Femur (tissue), 1 donor: ENCODE results near the gene GSG1L2.

Experiments used
- DNase-seq: peaks from one replicate; pipeline ENCODE4 v3.0.0-alpha.2; 2017

GSG1L2 gene

GRCh38 chr17:9821921-9822320 is at the start of gene GSG1L2:
GSG1L2 (minus strand) TSS chr17:9822079; CDS start chr17:9822071, 8 bp downstream.
- DNase-seq, result no peak

DNA sequence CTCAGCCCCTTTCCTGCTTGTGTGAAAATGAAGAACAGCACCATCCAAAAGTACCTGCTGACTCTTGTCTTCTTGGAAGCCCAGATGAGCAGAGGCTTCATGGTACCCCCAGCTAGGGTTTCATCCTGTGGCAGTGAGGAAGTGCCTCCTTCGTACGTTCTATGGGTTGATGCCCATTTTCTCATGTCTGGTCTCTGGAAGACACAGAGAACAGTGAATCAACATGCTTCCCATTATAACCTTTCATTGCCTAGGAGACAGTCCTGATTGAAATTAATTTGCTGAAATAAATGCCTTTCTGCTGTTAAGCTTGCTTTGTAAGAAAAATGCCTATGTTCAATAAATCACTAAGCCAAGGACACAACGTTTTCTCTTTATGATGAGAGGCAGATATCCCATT is 46.7 kb upstream of the GSG1L2 start:
- DNase-seq, result no peak

DNA sequence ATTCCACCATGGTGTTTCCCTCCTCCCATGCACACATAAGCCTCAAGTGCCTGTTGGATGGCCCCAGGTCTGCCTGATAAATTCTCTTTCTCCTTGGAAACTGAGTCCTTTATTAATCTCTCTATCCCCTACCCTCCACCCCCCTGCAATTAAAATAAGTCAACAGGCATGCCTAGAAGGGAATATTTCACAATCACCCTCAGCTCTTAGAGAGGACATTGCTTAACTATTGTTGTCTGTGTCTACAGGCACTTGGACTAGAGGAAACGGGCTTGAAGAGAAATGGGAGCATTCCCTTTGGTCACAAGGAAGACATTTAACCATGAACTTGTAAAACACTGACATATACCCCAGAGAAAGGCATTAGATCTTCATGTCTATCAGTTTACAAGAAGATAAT is 43.7 kb upstream of the GSG1L2 start:
- DNase-seq, result no peak

DNA sequence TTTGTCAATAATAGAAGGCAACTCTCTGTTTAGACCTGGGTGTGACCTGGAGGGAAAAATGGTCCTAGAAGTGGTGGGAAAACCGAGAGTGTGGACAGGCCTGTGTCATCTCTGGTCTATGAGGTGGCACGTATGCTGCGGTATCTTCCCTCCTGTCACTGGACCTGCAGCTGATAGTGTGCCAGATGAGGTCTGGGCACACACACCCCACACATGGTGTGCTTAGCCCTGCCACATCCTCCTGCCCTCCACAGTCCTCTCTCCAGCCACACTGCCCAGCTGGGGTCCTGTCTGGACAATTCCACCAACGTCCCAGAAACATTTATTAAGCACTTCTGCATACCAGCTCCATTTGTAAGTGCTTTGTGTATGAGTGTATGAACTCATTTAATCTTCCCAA is 41.1 kb upstream of the GSG1L2 start:
- DNase-seq, result no peak

DNA sequence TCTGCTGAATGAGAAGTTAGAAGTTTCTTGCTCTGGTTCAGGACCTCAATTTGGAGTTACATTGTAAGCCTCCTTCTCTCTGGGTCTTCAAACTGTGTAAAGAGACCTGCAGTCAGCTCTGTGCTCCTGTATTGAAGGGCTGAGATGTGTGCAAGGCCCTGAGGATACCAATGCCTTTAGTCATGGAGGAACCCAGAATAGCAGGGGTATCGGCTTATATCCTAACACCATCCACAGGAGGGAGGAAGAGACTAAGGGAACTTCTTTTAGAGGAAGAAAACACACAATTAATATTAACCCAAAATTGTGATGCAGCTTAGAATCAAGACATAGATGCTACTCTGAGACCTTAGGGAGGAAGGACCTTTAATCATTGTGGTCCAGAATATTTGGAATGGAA is 40.3 kb upstream of the GSG1L2 start:
- no peak for DNase-seq

GRCh38 chr17:9860851-9861250 is 39.0 kb upstream of the GSG1L2 start:
- DNase-seq, result no peak

DNA sequence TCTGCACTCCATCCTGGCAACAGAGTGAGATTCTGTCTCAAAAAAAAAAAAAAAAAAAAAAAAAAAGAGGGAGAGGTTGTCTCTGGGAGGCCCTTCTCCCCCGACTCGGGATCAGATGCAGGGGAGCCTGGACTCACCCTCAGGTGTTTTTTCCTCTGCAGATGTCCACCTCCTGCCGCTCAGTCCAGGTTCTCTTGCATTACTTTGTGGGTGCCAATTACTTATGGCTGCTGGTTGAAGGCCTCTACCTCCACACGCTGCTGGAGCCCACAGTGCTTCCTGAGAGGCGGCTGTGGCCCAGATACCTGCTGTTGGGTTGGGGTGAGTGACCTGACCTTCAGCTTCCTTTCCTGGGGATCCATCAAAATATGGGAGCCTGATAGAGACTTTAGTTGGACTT is 37.9 kb upstream of the GSG1L2 start:
- no peak for DNase-seq

- no peak for DNase-seq
Observed at GRCh38 chr17:9855036-9855435, 33.2 kb upstream of the GSG1L2 start.

DNA sequence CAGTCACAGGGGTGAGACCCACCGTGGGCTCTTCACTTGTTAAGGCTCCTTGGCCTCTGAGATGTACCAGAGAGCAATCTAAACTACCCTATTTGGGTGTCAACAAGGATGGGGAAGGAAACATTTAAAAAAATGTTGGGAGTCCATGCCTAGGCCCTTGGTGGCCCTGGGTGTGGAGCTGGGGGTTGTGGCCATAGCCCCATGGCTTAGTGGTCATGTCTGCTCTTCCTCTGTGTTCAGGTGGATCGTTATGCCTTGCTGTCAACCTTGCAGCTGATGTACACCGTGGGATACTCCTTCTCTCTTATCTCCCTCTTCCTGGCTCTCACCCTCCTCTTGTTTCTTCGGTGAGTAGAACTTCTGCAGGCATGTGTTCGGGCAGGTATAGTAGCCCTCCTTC is 32.4 kb upstream of the GSG1L2 start:
- DNase-seq, result no peak

DNA sequence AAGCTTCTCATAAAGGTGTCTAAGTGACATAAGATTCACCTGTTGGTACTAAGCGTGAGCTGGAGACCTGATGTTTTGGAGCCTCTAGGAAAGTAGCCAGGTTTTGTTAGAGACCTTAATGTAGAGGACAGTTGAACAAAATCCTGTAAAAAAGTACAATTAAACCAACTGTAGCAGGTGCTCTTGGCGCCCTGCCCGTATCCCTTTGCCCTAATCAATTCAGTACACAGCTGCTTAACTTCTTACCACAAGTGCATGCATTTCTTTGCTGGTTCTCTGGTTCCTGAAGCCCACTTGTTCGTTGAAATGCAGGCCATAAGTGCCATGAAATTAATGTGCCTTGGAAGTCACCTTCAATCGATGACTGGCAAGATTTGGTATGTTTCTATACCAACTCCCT is 28.3 kb upstream of the GSG1L2 start:
- DNase-seq, result no peak

DNA sequence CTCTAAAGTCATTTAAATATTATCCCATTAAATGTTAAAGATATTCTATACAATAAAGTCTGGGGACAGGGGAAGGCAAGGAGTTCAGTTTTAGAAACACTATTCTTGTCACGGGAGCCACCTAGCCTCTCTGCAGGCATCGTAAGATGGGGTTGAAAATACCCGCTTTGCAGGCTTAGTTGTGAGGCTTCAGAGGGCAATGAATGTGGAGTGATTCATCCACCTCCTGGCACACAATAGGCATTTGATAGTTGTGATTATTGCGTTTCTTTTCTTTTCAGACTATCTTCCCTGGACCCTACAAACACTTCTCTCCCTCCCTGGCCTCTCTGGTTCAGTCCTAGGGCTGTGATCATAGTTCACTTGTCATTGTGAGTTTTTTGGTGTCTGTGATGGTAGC is 23.4 kb upstream of the GSG1L2 start:
- no peak for DNase-seq

DNA sequence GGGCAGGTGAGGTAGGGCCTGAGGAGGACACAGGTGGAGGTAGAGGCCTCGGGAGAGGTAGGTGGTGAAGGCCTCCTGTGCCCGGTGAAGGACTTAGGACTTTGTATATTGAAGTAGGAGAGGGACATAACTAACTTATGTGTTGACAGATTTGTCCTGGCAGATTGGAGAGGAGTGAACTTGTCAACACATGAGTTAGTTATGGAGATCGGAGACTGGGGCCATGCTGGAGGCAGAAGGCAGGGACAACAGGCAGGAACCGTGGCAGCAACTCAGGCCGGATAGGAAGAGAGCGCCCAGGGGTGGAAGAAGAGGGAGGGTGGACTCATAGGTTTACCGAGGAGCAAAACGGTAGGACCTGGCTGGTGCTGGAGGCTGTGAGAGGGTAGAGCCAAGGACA is 22.3 kb upstream of the GSG1L2 start:
- DNase-seq, result no peak

DNA sequence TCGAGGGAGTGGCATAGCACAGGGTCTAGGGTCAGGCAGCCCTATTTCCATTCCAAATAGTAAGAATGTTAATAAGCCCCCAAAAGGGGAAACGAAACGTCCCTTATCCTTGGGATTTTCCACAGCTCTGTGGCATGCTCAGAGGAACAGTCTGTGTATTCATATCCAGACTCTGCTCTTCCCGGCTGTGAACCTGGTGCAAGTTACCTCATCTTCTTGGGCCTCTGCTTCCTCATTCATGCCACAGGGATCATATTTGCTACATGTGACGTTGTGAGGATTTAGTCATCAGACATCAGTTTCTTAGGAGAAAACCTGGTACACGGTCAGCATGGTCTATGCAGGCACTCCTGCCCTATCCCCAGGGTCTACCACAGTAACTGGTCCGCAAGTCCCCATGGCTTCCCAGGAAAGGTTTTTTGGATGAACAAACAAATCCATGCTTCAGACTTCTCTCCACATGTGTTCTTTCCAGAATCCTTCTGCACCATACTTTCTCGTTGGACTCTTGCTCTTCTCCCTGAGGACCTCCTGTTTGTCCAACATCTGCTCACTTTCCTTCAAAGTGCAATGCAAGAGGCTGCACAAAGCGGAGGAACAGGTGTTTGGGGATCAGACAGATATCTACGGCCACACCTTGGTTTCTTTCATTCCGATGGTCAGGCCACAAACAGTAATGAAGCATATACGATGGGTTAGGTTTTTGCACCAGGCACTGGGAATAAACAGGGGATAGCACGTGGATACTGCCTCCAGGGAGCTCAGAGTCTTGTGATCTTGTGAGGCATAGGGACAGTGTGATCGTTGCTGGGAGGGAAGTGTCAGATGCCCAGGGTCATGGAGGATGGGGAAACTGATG is 21.5 kb upstream of the GSG1L2 start:
- no peak for DNase-seq

- no peak for DNase-seq
Observed at GRCh38 chr17:9842057-9842758, 20.3 kb upstream of the GSG1L2 start.

- no peak for DNase-seq
Observed at GRCh38 chr17:9839433-9839832, 17.6 kb upstream of the GSG1L2 start.

DNA sequence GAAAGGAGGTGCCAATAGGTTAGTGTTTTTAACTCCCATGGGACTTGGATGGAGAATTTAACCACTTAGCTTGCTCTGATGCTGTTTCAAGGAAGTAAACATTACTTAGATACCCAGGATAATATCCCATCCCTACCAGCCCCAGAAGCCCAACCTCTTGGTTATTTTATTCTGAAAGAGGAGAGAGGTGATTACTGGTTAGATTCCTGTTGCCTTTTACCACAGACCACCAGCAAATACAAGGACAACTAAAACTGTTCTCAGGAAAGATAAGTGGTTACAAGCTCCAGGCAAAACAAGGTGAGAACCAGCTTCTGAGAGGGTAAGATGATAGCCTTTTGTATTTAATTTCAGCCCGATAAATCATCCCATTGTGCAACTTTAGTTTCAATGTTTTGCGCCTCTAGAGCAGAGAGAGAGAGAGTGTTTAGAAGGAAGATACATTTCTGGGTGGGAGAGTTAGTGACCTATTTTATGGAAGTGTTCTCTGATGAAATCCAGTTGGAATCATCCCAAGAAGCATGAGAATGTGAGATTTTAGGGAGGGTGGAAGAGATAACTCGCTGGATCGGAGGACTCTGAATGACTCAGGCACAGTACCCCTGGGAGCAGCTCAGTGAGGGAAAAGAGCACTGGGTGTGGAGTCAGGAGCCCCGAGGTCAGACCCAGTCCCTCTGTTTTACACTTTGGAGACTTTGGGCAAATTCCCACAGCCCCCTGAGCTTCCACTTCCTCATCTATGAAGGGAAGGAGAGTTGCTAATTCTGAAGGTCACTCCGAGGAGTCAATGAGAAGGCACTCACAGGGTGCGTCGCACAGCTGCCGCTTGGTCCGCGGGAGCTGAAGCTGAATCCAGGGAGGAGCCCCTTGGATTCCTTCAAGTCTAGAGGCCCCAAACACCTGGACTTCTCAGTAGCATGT is 15.9 kb upstream of the GSG1L2 start:
- no peak for DNase-seq

DNA sequence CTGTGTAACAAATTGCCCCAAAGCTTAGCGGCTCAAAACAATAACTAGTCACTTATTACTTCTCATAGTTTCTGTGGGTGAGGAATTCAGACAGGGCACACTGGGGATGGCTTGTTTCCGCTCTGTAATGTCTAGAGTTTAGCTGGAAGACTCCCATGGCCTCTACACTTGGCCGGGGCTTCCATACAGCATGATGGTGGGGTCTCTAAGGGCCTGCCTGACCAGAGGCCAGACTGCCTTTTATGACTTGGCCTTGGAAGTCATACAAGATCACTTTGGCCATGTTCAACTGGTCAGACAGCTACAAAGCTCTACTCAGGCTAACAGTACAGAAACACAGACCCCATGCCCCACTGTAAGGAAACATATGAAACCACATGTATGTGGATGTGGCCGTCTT is 12.0 kb upstream of the GSG1L2 start:
- no peak for DNase-seq

DNA sequence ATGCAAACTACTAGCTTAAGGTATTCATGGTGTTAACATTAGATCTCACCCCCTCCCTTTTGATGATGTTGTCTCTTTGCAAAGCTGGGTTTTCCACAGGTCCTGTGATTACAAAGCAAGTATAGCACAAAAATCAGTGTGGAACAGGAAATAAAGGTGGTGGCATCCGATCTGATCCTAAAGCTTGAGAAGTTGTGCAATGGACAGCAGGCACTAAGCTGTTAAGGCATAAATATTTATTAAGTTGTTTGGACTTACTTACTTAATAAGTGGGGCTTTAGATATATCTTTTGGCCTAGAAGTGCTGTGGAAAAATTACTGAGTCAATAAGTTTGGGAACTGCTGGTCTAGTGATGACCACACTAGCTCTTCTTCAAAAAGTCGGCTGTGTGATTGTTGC is 8.8 kb upstream of the GSG1L2 start:
- DNase-seq, result no peak

GRCh38 chr17:9829343-9829742 is 7.5 kb upstream of the GSG1L2 start:
- DNase-seq, result no peak

- DNase-seq, result no peak
Observed at GRCh38 chr17:9828296-9829295, 6.7 kb upstream of the GSG1L2 start.

DNA sequence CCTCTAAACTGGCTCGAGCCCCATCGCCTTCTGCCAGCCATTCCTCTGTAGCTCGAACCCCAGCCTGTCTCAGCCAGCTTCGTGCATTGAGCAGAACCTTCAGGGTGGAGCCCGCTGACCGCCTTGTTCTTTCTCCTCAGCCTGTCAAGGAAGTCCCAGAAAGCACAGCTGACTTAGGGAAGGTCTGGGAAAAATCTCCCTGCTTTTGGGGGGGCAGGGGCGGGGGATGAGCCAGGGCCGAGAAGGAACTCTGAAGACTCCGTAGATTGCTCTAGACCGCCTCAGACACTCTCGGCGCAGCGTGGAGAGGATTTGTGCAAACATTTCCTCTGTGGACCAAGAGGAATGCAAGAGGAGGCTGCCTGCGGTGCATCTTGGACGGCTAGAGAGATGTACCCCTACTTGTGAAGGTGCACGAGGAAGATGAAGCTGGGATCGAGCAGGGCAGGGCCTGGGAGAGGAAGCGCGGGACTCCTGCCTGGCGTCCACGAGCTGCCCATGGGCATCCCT is 3.8 kb upstream of the GSG1L2 start, which contains the start of gene GLP2R:
Gene GLP2R, plus strand, starts transcription at position 284 of the 510 bp plus-strand sequence. Its CDS starts 140 bp downstream, at position 424.
- no peak for DNase-seq
